ENCODE data around the gene TAF11L10. TPM values are rescaled to one million over a fixed set of nuclear protein-coding genes. Genes with fewer than 3 reads are reported as not detected.
"Not testable (repeated sequence)": the region's sequence is repeated elsewhere in the genome, so short reads cannot be mapped to it uniquely, and the experiment has no call there.

Gene TAF11L10
- polyA plus RNA-seq, 2 of the 4 experiments (the other 2 are of a cell fraction), result not detected

DNA sequence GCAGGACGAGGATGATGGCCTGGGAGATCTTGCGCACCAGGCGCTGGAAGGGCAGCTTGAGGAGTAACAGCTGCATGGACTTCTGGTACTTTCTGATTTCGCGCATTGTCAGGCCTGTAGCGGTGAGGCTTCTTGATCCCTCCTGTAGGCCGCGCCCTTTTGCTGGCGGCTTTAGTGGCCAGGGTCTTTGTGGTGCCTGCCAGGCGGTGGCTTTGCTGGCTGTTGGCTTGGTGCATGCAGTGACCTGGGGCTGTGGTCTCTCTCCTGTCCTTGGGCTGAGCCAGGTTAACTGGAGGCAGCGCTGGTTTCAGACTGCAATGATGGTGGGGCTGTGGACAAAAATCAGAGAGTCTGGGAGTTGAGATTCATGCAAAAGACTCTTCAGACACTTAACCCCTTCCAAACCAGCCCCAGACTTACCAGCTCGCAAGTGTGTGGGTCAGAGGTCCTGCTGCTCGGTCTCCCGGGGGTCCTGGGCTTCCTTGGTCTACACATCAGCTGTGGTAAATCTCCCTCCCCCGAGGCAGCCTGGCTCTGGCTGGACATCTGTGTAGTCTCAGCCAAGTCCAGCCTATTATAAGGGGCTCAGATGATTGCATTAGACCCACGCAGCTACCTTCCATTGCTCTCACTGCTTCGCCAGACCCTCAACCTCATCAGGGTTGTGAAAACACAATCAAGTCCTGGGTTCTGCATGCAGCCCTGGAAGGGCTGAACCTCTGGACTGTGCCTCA is 17.4 kb upstream of the TAF11L10 start:
- FAIRE-seq, result no peak

DNA sequence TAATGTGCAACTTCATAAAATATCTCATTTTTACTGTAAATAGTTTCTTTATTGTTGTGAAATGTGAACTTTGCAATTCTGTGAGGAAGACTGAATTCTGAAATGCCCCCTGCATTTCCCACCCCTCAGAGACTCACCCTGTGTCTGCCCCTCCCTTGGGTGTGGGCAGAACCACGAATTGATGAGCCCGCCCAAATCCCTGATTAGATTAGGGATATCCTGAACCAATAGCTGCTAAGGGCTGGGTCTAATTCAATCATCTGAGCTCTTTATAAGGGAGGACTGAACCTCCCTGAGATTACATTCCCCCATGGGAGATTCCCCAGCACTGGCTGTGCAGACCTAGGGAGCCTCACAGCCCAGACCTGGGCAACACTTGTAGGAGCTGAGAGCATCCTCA is 12.5 kb upstream of the TAF11L10 start, which contains the start of gene TAF11L12:
Gene TAF11L12 (plus strand): TSS at position 301 of the 400 bp plus-strand sequence.
- WGBS (ENCODE audit: missing lambda C conversion rate), result 88% methylated on average over 2 of the region's 2 CpGs
- H3K4me3 ChIP-seq; ATAC-seq; DNase-seq (ENCODE audit: low read depth in 1 of 2, low spot score in 1 of 2); H3K4me2 ChIP-seq; H3K9me3 ChIP-seq; CTCF ChIA-PET; POLR2A ChIA-PET; H3K4me1 ChIP-seq; H3K27ac ChIP-seq: not testable (repeated sequence)
- FAIRE-seq, result peak; percentile 56

More for the DNA sequence above, 17.4 kb upstream of the TAF11L10 start:
- ChIA-PET POLR2A (no interaction called here), CTCF (no interaction called here)
- DNase-seq (ENCODE audit: low read depth in 1 of 2, low spot score in 1 of 2) (no peak), ATAC-seq (no peak)
- Histone ChIP-seq H3K27ac (no peak overlapping the region), H3K4me1 (peaks cover 7% of the 10 kb centered on the region), H3K4me2 (no peak overlapping the region), H3K9me3 (no peaks in the 10 kb centered on the region), H3K4me3 (no peak overlapping the region)
- TF ChIP-seq ZSCAN20 (CRISPR knock-in tag; IDR thresholded peaks at IDR 0.05) (no peak), CHD4 (IDR thresholded peaks at IDR 0.05; ENCODE audit: borderline replicate concordance) (no peak), FOXS1 (CRISPR knock-in tag; IDR thresholded peaks at IDR 0.05) (no peak), CHD2 (IDR thresholded peaks at IDR 0.05; ENCODE audit: low read length, partially characterized antibody) (no peak), PHF8 (IDR thresholded peaks at IDR 0.05; ENCODE audit: borderline replicate concordance, low read depth) (no peak), JUN (IDR thresholded peaks at IDR 0.05) (no peak), HOXA7 (CRISPR knock-in tag; IDR thresholded peaks at IDR 0.05) (no peak)
- TF ChIP-seq, protein P1, sequence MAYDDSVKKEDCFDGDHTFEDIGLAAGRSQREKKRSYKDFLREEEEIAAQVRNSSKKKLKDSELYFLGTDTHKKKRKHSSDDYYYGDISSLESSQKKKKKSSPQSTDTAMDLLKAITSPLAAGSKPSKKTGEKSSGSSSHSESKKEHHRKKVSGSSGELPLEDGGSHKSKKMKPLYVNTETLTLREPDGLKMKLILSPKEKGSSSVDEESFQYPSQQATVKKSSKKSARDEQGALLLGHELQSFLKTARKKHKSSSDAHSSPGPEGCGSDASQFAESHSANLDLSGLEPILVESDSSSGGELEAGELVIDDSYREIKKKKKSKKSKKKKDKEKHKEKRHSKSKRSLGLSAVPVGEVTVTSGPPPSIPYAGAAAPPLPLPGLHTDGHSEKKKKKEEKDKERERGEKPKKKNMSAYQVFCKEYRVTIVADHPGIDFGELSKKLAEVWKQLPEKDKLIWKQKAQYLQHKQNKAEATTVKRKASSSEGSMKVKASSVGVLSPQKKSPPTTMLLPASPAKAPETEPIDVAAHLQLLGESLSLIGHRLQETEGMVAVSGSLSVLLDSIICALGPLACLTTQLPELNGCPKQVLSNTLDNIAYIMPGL (CRISPR knock-in tag; IDR thresholded peaks at IDR 0.05; ENCODE audit: borderline replicate concordance), result no peak
- TF ChIP-seq, protein P2, sequence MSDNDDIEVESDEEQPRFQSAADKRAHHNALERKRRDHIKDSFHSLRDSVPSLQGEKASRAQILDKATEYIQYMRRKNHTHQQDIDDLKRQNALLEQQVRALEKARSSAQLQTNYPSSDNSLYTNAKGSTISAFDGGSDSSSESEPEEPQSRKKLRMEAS (IDR thresholded peaks at IDR 0.05), result no peak
- TF ChIP-seq, protein P3, sequence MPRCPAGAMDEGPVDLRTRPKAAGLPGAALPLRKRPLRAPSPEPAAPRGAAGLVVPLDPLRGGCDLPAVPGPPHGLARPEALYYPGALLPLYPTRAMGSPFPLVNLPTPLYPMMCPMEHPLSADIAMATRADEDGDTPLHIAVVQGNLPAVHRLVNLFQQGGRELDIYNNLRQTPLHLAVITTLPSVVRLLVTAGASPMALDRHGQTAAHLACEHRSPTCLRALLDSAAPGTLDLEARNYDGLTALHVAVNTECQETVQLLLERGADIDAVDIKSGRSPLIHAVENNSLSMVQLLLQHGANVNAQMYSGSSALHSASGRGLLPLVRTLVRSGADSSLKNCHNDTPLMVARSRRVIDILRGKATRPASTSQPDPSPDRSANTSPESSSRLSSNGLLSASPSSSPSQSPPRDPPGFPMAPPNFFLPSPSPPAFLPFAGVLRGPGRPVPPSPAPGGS (IDR thresholded peaks at IDR 0.05), result no peak
- WGBS (ENCODE audit: missing lambda C conversion rate), result 87% methylated on average over 16 of the region's 17 CpGs

DNA sequence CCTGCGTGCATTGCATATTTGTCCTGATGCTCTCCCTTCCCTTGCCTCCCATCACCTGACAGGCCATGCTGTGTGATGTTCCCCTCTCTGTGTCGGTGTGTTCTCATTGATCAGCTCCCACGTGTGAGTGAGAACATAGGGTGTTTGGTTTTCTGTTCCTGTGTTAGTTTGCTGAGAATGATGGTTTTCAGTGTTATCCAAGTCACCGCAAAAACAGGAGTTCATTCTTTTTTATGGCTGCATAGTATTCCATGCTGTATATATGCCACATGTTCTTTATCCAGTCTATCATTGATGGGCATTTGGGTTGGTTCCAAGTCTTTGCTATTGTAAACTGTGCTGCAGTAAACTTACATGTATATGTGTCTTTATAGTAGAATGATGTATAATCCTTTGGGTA is 9.8 kb upstream of the TAF11L10 start:
- WGBS (ENCODE audit: missing lambda C conversion rate), result 58% methylated on average over 4 of the region's 4 CpGs
- CTCF ChIA-PET; H3K4me3 ChIP-seq; H3K9me3 ChIP-seq; H3K27ac ChIP-seq; FAIRE-seq; DNase-seq (ENCODE audit: low read depth in 1 of 2, low spot score in 1 of 2); POLR2A ChIA-PET; H3K4me2 ChIP-seq; ATAC-seq; H3K4me1 ChIP-seq: not testable (repeated sequence)

DNA sequence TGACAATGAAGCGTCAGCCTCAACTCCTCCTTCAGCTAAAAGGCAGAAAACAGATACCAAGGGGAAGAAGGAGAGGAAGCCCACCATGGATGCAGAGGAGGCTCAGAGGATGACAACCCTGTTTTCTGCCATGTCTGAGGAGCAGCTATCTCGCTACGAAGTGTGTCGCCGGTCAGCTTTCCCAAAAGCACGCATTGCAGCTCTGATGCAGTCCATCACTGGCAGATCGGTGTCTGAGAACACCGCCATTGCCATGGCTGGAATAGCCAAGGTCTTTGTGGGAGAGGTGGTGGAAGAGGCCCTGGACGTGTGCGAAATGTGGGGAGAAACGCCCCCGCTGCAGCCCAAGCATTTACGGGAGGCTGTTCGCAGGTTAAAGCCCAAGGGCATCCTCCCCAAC is 7.3 kb upstream of the TAF11L10 start:
- no peak overlapping the region for H3K4me2 ChIP-seq
- H3K27ac ChIP-seq, result no peak overlapping the region
- WGBS (ENCODE audit: missing lambda C conversion rate), result 93% methylated on average over 14 of the region's 14 CpGs
- FAIRE-seq (no peak), ATAC-seq (no peak), DNase-seq (ENCODE audit: low read depth in 1 of 2, low spot score in 1 of 2) (no peak)
- ChIA-PET POLR2A (no interaction called here), CTCF (no interaction called here)
- no peaks in the 10 kb centered on the region for H3K9me3 ChIP-seq
- no peak overlapping the region for H3K4me3 ChIP-seq
- TF ChIP-seq, protein P4, sequence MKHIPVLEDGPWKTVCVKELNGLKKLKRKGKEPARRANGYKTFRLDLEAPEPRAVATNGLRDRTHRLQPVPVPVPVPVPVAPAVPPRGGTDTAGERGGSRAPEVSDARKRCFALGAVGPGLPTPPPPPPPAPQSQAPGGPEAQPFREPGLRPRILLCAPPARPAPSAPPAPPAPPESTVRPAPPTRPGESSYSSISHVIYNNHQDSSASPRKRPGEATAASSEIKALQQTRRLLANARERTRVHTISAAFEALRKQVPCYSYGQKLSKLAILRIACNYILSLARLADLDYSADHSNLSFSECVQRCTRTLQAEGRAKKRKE (CRISPR knock-in tag; IDR thresholded peaks at IDR 0.05; ENCODE audit: low read depth), result no peak
- no peak for TF ChIP-seq SMC3 (IDR thresholded peaks at IDR 0.05)
- TF ChIP-seq, protein P5, sequence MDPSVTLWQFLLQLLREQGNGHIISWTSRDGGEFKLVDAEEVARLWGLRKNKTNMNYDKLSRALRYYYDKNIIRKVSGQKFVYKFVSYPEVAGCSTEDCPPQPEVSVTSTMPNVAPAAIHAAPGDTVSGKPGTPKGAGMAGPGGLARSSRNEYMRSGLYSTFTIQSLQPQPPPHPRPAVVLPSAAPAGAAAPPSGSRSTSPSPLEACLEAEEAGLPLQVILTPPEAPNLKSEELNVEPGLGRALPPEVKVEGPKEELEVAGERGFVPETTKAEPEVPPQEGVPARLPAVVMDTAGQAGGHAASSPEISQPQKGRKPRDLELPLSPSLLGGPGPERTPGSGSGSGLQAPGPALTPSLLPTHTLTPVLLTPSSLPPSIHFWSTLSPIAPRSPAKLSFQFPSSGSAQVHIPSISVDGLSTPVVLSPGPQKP (IDR thresholded peaks at IDR 0.05; ENCODE audit: low read depth, low read length), result no peak
- no peak for TF ChIP-seq EHF (CRISPR knock-in tag; IDR thresholded peaks at IDR 0.05)
- no peak for TF ChIP-seq EHMT2 (IDR thresholded peaks at IDR 0.05; ENCODE audit: low read depth)
- TF ChIP-seq CHD4 (IDR thresholded peaks at IDR 0.05; ENCODE audit: borderline replicate concordance), result no peak
- no peak for TF ChIP-seq ZSCAN20 (CRISPR knock-in tag; IDR thresholded peaks at IDR 0.05)
- no peak for TF ChIP-seq ESRRA (IDR thresholded peaks at IDR 0.05; ENCODE audit: borderline replicate concordance, low read length)
- TF ChIP-seq, protein P1 (CRISPR knock-in tag; IDR thresholded peaks at IDR 0.05; ENCODE audit: borderline replicate concordance), result no peak
- no peak for TF ChIP-seq FOSB (CRISPR knock-in tag; IDR thresholded peaks at IDR 0.05)
- TF ChIP-seq HEYL (CRISPR knock-in tag; IDR thresholded peaks at IDR 0.05), result no peak
- no peak for TF ChIP-seq RCOR1 (IDR thresholded peaks at IDR 0.05; ENCODE audit: low read depth, low read length)
- TF ChIP-seq POLR2AphosphoS2 (conservative IDR thresholded peaks at IDR 0.05; ENCODE audit: low read length), result no peak
- H3K4me1 ChIP-seq, result peaks cover 7% of the 10 kb centered on the region; the same call in 1 of the 3 replicates
